Inflammatory macrophage treated with lipopolysaccharide for 1 hour (primary cell): ENCODE results near the gene RAB5B.
"Not testable (repeated sequence)": the region's sequence is repeated elsewhere in the genome, so short reads cannot be mapped to it uniquely, and the experiment has no call there.

Experiments used
- DNase-seq, 2 donors: peaks; one replicate each; pipeline ENCODE4 v3.0.0-alpha.2; 2020 to 2022

The RAB5B gene

GRCh38 chr12:55984861-55985260 lies 11.0 kb downstream of the RAB5B start:
- peak in 1 of 2 donors; percentile 52 for DNase-seq

GRCh38 chr12:55985341-55985740 lies 11.5 kb downstream of the RAB5B start:
- peak; percentile 41 to 42 for DNase-seq

- DNase-seq: not testable (repeated sequence)
These were observed 12.1 kb downstream of the RAB5B start for GRCh38 chr12:55985976-55986375.

GRCh38 chr12:55991110-55991509 lies 17.2 kb downstream of the RAB5B start:
- DNase-seq: no peak

GRCh38 chr12:55993230-55993853 lies 19.5 kb downstream of the RAB5B start:
- no peak for DNase-seq

GRCh38 chr12:55995366-55995765 lies 21.5 kb downstream of the RAB5B start:
- DNase-seq: no peak

- DNase-seq: peak; percentile 44 to 83
These were observed 22.4 kb downstream of the RAB5B start for GRCh38 chr12:55996201-55996714.

- peak; percentile 95 to 96 for DNase-seq
These were observed 23.0 kb downstream of the RAB5B start, which contains the start of gene SUOX for GRCh38 chr12:55996715-55997534. SUOX (plus strand) TSS chr12:55997276; CDS start chr12:56002222, 4,946 bp downstream.

GRCh38 chr12:55997535-55997859 lies 23.6 kb downstream of the RAB5B start:
- DNase-seq: no peak

- not testable (repeated sequence) for DNase-seq
These were observed 25.6 kb downstream of the RAB5B start for GRCh38 chr12:55999522-55999921.

GRCh38 chr12:55999999-56000540 lies 26.2 kb downstream of the RAB5B start:
- not testable (repeated sequence) for DNase-seq

- DNase-seq: no peak
These were observed 27.7 kb downstream of the RAB5B start for GRCh38 chr12:56001487-56002100.

- DNase-seq: peak; percentile 58 to 82
These were observed 29.5 kb downstream of the RAB5B start for GRCh38 chr12:56003376-56003775.

- DNase-seq: no peak
These were observed 30.3 kb downstream of the RAB5B start for GRCh38 chr12:56004211-56004610.

- no peak for DNase-seq
These were observed 34.0 kb downstream of the RAB5B start for GRCh38 chr12:56007564-56008559.

GRCh38 chr12:56010111-56010570 lies 36.3 kb downstream of the RAB5B start:
- DNase-seq: no peak

- no peak for DNase-seq
These were observed 37.7 kb downstream of the RAB5B start for GRCh38 chr12:56011509-56012090.

GRCh38 chr12:56013482-56013881 lies 39.6 kb downstream of the RAB5B start:
- DNase-seq: no peak

GRCh38 chr12:56014205-56014604 lies 40.3 kb downstream of the RAB5B start:
- DNase-seq: no peak

GRCh38 chr12:56017181-56017580 lies 43.3 kb downstream of the RAB5B start:
- no peak for DNase-seq

- no peak for DNase-seq
These were observed 44.5 kb downstream of the RAB5B start for GRCh38 chr12:56018356-56018755.
